ENCODE data around the gene ZNF385C. TPM values are rescaled to one million over a fixed set of nuclear protein-coding genes. Genes with fewer than 3 reads are reported as not detected.

The ZNF385C gene
- total RNA-seq, 1 donor from 2014 or later: 1.3 TPM

DNA sequence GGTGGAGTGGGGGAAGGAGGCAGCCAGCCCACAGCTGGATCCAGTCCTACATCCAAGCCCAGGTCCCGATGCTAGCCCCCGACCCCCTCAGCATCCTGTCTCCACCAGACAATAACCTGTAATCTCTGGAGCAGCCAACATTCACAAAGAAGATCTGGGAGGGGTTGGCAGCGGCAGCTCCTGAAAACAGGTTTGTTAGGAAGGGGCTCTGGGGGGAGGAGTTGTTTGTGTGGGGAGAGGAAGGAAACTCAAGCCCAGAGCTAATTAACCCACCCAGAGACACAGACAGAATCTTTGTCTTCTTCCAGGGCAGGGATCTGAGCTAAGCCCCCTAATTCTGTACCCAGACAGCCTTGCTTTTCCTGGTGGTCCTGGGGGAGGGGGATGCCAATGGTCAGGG, 43.2 kb downstream of the ZNF385C start:
- no peaks in the 10 kb centered on the region for H3K9me3 Mint-ChIP-seq (ENCODE audit: unreplicated experiment)
- H3K4me3 Mint-ChIP-seq (ENCODE audit: unreplicated experiment): no peak overlapping the region
- H3K27me3 Mint-ChIP-seq (ENCODE audit: unreplicated experiment): peaks cover 11% of the 10 kb centered on the region
- peaks cover 13% of the 10 kb centered on the region for H3K4me1 Mint-ChIP-seq (ENCODE audit: unreplicated experiment)
- TF ChIP-seq, protein P1, sequence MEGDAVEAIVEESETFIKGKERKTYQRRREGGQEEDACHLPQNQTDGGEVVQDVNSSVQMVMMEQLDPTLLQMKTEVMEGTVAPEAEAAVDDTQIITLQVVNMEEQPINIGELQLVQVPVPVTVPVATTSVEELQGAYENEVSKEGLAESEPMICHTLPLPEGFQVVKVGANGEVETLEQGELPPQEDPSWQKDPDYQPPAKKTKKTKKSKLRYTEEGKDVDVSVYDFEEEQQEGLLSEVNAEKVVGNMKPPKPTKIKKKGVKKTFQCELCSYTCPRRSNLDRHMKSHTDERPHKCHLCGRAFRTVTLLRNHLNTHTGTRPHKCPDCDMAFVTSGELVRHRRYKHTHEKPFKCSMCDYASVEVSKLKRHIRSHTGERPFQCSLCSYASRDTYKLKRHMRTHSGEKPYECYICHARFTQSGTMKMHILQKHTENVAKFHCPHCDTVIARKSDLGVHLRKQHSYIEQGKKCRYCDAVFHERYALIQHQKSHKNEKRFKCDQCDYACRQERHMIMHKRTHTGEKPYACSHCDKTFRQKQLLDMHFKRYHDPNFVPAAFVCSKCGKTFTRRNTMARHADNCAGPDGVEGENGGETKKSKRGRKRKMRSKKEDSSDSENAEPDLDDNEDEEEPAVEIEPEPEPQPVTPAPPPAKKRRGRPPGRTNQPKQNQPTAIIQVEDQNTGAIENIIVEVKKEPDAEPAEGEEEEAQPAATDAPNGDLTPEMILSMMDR (IDR thresholded peaks at IDR 0.05; ENCODE audit: unreplicated experiment): no peak
- H3K36me3 Mint-ChIP-seq (ENCODE audit: low read depth, unreplicated experiment): no peaks in the 10 kb centered on the region
- DNase-seq (ENCODE audit: low spot score): no peak
- no peak overlapping the region for H3K27ac Mint-ChIP-seq (ENCODE audit: unreplicated experiment)

DNA sequence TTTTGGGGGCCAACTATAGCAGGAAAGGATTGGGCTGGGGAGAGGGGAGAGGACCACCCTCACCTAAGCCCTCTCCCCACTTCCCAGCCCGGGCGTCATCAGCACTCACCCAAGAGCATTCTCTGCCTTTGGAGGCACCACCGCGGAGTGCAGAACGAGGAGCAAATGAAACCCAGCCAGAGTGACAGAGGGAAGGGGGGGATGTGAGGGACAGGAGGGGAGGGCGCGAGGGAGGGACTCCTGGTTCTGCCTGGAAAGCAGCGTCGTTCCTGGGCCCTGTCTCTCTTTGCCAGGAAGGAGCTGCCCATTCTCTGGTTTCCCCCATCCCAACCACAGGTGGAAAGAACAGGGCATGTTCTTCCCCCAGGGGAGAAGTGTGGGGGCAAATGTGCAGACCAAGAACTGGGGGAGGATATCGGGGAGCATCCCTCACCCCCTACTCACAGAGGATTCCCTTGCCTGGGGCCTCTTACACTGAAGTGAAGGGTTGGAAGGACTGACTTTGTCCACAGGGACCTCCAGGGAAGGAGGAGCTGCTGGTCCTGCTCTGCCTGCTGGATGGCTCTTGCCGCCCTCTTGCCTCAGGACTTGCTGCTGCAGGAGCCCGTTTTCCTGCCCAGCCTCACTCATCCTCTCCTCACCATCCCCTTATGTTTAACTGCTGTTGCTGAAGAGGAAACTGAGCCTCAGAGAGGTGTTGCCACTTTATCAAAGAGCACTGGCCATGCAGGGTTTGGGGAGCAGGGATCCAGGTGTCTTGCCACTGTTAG, 44.4 kb downstream of the ZNF385C start:
- Mint-ChIP-seq H3K9me3 (ENCODE audit: unreplicated experiment) (no peaks in the 10 kb centered on the region), H3K4me1 (ENCODE audit: unreplicated experiment) (peaks cover 15% of the 10 kb centered on the region), H3K27ac (ENCODE audit: unreplicated experiment) (no peak overlapping the region), H3K27me3 (ENCODE audit: unreplicated experiment) (peaks cover 13% of the 10 kb centered on the region), H3K4me3 (ENCODE audit: unreplicated experiment) (no peak overlapping the region), H3K36me3 (ENCODE audit: low read depth, unreplicated experiment) (no peaks in the 10 kb centered on the region)
- no peak for DNase-seq (ENCODE audit: low spot score)
- TF ChIP-seq, protein P1 (IDR thresholded peaks at IDR 0.05; ENCODE audit: unreplicated experiment): no peak

DNA sequence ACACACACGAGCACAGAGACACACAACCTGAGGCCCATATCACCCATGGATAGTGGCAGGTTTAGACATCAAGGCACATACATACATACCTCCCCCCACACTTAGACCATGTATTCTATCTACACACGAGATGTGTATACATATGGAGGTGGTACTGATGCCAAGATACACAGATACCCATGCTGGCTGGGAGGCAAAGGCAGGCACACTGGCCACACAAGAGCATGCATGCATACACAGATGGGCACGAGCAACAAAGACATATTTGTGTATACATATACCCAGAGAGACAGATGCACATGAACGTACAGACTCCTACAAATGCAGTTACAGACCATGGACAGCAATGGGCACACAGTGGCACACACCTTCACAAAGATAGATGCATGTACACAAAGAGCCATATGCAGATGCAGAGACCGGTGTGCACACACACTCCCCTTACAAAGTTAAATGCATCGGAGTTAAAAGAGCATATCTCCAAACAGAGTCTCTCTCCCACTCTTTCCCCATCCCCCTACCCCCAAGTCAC, 45.9 kb downstream of the ZNF385C start:
- Mint-ChIP-seq H3K9me3 (ENCODE audit: unreplicated experiment) (no peaks in the 10 kb centered on the region), H3K27ac (ENCODE audit: unreplicated experiment) (no peak overlapping the region), H3K4me3 (ENCODE audit: unreplicated experiment) (no peak overlapping the region), H3K36me3 (ENCODE audit: low read depth, unreplicated experiment) (no peaks in the 10 kb centered on the region), H3K27me3 (ENCODE audit: unreplicated experiment) (peaks cover 17% of the 10 kb centered on the region), H3K4me1 (ENCODE audit: unreplicated experiment) (peaks cover 15% of the 10 kb centered on the region)
- no peak for DNase-seq (ENCODE audit: low spot score)
- TF ChIP-seq, protein P1 (IDR thresholded peaks at IDR 0.05; ENCODE audit: unreplicated experiment): no peak

DNA sequence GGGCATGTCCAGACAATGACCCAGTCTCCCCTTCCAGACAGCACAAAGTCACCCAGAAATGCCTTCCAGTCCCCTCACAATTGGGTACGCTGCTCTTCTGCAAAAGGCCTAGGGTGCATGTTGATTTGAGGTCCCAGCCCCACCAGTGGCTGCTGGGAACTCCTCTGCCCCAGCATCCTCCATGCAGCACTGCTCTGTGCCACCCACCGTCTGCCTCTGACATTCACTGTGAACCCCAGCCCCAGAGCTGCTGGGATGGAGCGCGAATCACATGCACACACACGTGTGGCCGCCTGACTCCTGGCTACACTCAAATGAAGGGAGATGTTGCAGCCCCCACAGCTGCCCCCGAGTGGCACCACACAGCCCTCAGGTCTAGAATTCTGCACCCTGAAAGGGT, 46.6 kb downstream of the ZNF385C start:
- DNase-seq (ENCODE audit: low spot score): no peak
- Mint-ChIP-seq H3K27me3 (ENCODE audit: unreplicated experiment) (peaks cover 17% of the 10 kb centered on the region), H3K36me3 (ENCODE audit: low read depth, unreplicated experiment) (no peaks in the 10 kb centered on the region), H3K4me1 (ENCODE audit: unreplicated experiment) (peaks cover 15% of the 10 kb centered on the region), H3K4me3 (ENCODE audit: unreplicated experiment) (no peak overlapping the region), H3K27ac (ENCODE audit: unreplicated experiment) (no peak overlapping the region), H3K9me3 (ENCODE audit: unreplicated experiment) (no peaks in the 10 kb centered on the region)
- TF ChIP-seq, protein P1 (IDR thresholded peaks at IDR 0.05; ENCODE audit: unreplicated experiment): no peak

DNA sequence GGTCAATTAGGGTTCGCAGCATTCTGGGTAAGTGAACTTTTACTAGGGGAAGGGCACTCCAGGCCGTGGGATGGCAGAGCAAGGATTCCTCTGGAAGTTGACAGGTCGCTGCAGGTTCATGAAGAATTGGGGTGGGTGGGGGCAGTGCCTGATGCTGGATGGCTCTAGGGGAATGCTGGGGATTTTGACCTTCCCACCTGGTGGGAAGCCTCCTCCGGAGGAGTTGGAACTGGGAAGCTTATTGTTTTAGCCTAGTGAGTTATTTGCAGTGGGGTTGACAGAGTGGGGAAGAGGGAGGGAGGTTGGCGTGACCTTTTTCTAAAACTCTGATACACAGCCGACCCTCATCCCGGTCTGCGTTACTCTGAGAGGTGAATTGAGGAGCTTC, 47.3 kb downstream of the ZNF385C start:
- Mint-ChIP-seq H3K4me1 (ENCODE audit: unreplicated experiment) (peaks cover 15% of the 10 kb centered on the region), H3K9me3 (ENCODE audit: unreplicated experiment) (no peaks in the 10 kb centered on the region), H3K4me3 (ENCODE audit: unreplicated experiment) (peak overlapping the region; percentile 92), H3K27ac (ENCODE audit: unreplicated experiment) (no peak overlapping the region), H3K36me3 (ENCODE audit: low read depth, unreplicated experiment) (no peaks in the 10 kb centered on the region), H3K27me3 (ENCODE audit: unreplicated experiment) (peaks cover 13% of the 10 kb centered on the region)
- DNase-seq (ENCODE audit: low spot score): no peak
- TF ChIP-seq, protein P1 (IDR thresholded peaks at IDR 0.05; ENCODE audit: unreplicated experiment): no peak

Data from endothelial cell (in vitro differentiated cells).